ENCODE measurements around the gene SLC25A22. TPM values are rescaled to one million over a fixed set of nuclear protein-coding genes. Genes with fewer than 3 reads are reported as not detected.

SLC25A22 gene
- total and polyA plus RNA-seq, 10 of the 15 experiments (the other 5 are each of a cell fraction or from before 2014, with no cell fraction given): 0.27 to 27.0 (median 8.2) TPM

DNA sequence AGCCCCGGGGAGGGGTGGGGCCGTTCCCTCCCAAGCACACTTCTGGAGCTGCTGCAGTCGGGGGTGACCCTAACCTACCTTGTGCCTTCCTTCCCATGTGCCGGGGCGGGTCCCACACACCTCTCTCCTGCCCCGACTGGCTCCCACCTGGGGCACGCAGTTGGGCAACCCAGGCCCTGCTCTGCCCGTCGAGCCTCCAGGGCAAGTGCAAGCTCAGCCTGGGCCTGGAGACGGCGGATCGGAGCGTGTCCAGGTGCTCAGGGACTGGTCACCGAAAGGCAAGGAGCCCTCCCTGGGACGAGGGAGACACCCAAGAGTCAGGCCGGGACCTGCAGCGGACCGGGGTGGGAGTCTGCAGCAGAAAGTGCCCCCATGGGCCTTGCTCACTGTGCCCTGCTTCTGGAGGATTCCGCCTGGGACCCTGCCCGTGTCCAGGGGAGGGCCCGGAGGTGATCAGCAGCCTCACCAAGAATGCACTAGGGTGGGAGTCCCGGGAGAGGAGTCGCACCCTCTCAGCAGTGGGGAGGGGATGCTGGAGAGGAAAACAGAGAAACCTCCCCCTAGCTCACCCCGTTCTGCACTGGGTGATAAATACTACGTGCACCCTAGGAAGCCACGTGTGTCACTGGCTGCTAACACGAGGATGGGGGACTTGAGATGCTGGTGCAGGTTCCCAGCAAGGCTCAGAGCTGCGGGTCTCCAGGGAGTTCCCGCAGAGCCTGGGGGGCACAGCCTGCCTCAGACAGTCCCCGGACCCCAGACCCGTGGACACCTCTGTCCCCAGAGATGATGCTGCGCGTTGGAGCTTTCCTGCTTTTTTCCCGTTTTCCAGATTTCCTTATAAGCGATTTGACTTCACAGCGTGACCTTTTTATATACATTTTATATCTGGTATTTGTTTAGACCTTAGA lies 15.6 kb downstream of the SLC25A22 start:
- Histone ChIP-seq H3K9me3 (replicated peaks; ENCODE audit: control insufficient read depth, insufficient read depth, low read length) (no peaks in the 10 kb centered on the region), H3K36me3 (ENCODE audit: control insufficient read depth in 2 of 2, insufficient read depth in 2 of 2, low read length in 1 of 2) (no peaks in the 10 kb centered on the region), H3K4me2 (ENCODE audit: control insufficient read depth, insufficient read depth) (no peak overlapping the region), H4K20me1 (ENCODE audit: control insufficient read depth, insufficient read depth) (no peaks in the 10 kb centered on the region), H3K79me2 (ENCODE audit: control insufficient read depth, insufficient read depth, low read length) (peaks cover 9% of the 10 kb centered on the region), H3K27me3 (replicated peaks in 1 of 2; ENCODE audit: control insufficient read depth in 2 of 2, insufficient read depth in 2 of 2, low read length in 1 of 2) (no peaks in the 10 kb centered on the region), H3K27ac (ENCODE audit: control insufficient read depth, insufficient read depth) (no peak overlapping the region), H2AFZ (ENCODE audit: control insufficient read depth, low read depth, low read length) (no peak overlapping the region), H3K4me1 (ENCODE audit: control insufficient read depth, insufficient read depth, low read length) (peaks cover 6% of the 10 kb centered on the region), H3K4me3 (no peak overlapping the region), H3K9ac (ENCODE audit: control insufficient read depth, insufficient read depth, low read length) (no peak overlapping the region)
- no TSS peak for BruUV-seq (replicated peaks)
- TF ChIP-seq RELA (IDR thresholded peaks at IDR 0.05; ENCODE audit: borderline replicate concordance, partially characterized antibody): no peak
- TF ChIP-seq GATAD2B (conservative IDR thresholded peaks at IDR 0.05; ENCODE audit: low read depth): no peak
- no peak for TF ChIP-seq NRF1 (conservative IDR thresholded peaks at IDR 0.05; ENCODE audit: low read depth, low read length)
- TF ChIP-seq RAD21 (IDR thresholded peaks at IDR 0.05; ENCODE audit: insufficient read depth, low read depth, low read length): no peak
- no peak for TF ChIP-seq TCF7 (IDR thresholded peaks at IDR 0.05; ENCODE audit: borderline replicate concordance)
- TF ChIP-seq POLR2A (IDR thresholded peaks at IDR 0.05; ENCODE audit: low read depth, low read length): peak; percentile 26; the same call in 1 of the 2 replicates
- TF ChIP-seq ZBED1 (IDR thresholded peaks at IDR 0.05; ENCODE audit: borderline replicate concordance): no peak
- TF ChIP-seq SUZ12 (IDR thresholded peaks at IDR 0.05; ENCODE audit: unreplicated experiment): no peak
- TF ChIP-seq, protein P1, sequence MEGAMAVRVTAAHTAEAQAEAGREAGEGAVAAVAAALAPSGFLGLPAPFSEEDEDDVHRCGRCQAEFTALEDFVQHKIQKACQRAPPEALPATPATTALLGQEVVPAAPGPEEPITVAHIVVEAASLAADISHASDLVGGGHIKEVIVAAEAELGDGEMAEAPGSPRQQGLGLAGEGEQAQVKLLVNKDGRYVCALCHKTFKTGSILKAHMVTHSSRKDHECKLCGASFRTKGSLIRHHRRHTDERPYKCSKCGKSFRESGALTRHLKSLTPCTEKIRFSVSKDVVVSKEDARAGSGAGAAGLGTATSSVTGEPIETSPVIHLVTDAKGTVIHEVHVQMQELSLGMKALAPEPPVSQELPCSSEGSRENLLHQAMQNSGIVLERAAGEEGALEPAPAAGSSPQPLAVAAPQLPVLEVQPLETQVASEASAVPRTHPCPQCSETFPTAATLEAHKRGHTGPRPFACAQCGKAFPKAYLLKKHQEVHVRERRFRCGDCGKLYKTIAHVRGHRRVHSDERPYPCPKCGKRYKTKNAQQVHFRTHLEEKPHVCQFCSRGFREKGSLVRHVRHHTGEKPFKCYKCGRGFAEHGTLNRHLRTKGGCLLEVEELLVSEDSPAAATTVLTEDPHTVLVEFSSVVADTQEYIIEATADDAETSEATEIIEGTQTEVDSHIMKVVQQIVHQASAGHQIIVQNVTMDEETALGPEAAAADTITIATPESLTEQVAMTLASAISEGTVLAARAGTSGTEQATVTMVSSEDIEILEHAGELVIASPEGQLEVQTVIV (IDR thresholded peaks at IDR 0.05; ENCODE audit: borderline replicate concordance, partially characterized antibody): no peak
- 78% methylated on average over 36 of the region's 36 CpGs for WGBS (ENCODE audit: insufficient coverage, insufficient replicate concordance, low lambda C conversion rate, missing lambda C conversion rate)
- no peak for ATAC-seq
- no peak for DNase-seq (ENCODE audit: low read depth, low spot score)
- intact Hi-C loops (cut with micrococcal nuclease; ENCODE audit: unreplicated experiment): no loop called here
- RAD21 ChIA-PET (ENCODE audit: unreplicated experiment): no interaction called here
- in situ Hi-C loops (cut with MboI): no loop called here
- SMC1A ChIA-PET (ENCODE audit: uncharacterized antibody, unreplicated experiment): no interaction called here
- POLR2A ChIA-PET: interaction anchor here (0.6 kb wide), 1 partner anchor 13 kb away, joined by 3 read pairs; no protein-coding TSS in a partner anchor
- CTCF ChIA-PET: no interaction called here
- FAIRE-seq: no peak
